Stimulated activated effector memory CD8-positive, alpha-beta T cell treated with anti-CD3 and anti-CD28 coated beads, Interleukin-12 subunit alpha, Interleukin-12 subunit beta, amount 100 ng/mL, for 72 hours (primary cell): ENCODE measurements around the gene CPB1.

Experiments used
- ATAC-seq: fragments of 150-1000 bp; cut with Tn5 transposase; 2 replicates; pipeline ENCODE4 v1.10.0; 2021
- DNase-seq, 2 donors: peaks; one replicate each; pipeline ENCODE4 v3.0.0; 2021 to 2022; ENCODE audit warnings: low spot score in 2 of 2
- H3K27ac Mint-ChIP-seq: one replicate; pipeline ENCODE4 v1.8.0; 2022; ENCODE audit warnings: mild to moderate bottlenecking, mixed read lengths
- H3K36me3 Mint-ChIP-seq: one replicate; pipeline ENCODE4 v1.8.0; 2022; ENCODE audit warnings: mild to moderate bottlenecking, mixed read lengths
- H3K4me1 Mint-ChIP-seq: one replicate; pipeline ENCODE4 v1.8.0; 2022; ENCODE audit warnings: mixed read lengths
- H3K4me3 Mint-ChIP-seq: one replicate; pipeline ENCODE4 v1.8.0; 2022; ENCODE audit warnings: mild to moderate bottlenecking, mixed read lengths
- H3K9me3 Mint-ChIP-seq: one replicate; pipeline ENCODE4 v1.8.0; 2022; ENCODE audit warnings: mixed read lengths

Gene CPB1

DNA sequence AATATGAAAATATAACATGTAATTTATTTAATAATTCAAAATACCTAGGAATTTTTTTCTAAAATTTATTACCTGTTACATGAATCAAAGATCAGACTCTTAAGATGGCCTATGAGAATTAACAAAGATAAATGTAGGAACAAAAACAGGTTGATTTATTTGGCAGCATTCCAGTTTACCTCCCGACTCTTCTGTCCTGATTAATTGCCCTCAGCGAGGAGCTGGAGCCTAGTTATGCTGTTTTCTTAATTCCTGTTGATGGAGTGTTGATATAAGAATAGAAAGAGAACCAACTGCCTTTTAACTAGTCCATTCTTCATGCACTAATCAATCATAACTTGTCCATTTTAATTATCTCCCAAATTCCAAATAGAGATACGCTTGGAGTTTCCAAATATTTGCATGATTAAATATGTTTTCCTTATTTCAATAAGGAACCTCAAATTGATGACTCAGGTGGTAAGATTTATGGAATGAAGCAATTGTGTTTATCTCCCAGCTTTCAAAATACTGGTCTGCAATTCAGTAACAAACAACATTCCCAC is 10.6 kb upstream of the CPB1 start:
- Mint-ChIP-seq H3K36me3 (no peaks in the 10 kb centered on the region), H3K9me3 (no peaks in the 10 kb centered on the region), H3K4me3 (no peak overlapping the region), H3K27ac (no peak overlapping the region), H3K4me1 (no peaks in the 10 kb centered on the region)
- no peak for ATAC-seq
- no peak for DNase-seq

GRCh38 chr3:148820361-148821245 is 7.0 kb upstream of the CPB1 start:
- ATAC-seq: no peak
- Mint-ChIP-seq H3K27ac (no peak overlapping the region), H3K36me3 (no peaks in the 10 kb centered on the region), H3K4me1 (no peaks in the 10 kb centered on the region), H3K4me3 (no peak overlapping the region), H3K9me3 (no peaks in the 10 kb centered on the region)
- DNase-seq: no peak

- Mint-ChIP-seq H3K27ac (no peak overlapping the region), H3K36me3 (no peaks in the 10 kb centered on the region), H3K4me3 (no peak overlapping the region), H3K4me1 (no peaks in the 10 kb centered on the region), H3K9me3 (no peaks in the 10 kb centered on the region)
- ATAC-seq: no peak
- no peak for DNase-seq
These were observed 4.6 kb upstream of the CPB1 start for GRCh38 chr3:148823026-148823425.

GRCh38 chr3:148825476-148825875 is 2.1 kb upstream of the CPB1 start:
- Mint-ChIP-seq H3K27ac (no peak overlapping the region), H3K36me3 (no peaks in the 10 kb centered on the region), H3K4me1 (no peaks in the 10 kb centered on the region), H3K9me3 (no peaks in the 10 kb centered on the region), H3K4me3 (no peak overlapping the region)
- ATAC-seq: no peak
- DNase-seq: no peak

DNA sequence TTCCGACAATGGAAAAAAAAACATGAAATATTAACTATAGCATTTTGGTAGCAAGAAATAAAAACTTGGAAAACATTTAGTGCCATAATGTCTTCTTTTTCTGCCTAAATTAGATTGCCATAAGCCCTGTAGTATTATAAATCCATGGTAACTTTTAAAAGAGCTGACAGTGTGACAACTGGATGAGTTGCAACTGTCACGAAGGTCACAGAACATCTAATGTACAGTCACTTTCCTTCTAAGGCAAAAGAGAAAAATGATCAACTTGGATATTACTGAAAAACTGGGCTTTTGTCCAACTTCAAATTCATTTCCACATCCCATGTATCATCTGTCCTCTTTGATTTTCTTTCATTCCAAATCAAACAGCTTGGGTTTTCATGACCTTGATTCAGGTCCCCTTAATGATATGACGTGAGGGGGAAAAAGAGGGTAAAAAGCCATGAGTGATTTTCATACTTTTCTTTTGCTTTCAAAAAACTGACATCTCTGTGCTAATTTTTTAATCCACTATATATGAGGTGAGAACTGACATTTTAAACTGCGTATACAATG is 602 bp downstream of the CPB1 start:
- no peaks in the 10 kb centered on the region for H3K9me3 Mint-ChIP-seq
- H3K27ac Mint-ChIP-seq: no peak overlapping the region
- H3K4me3 Mint-ChIP-seq: no peak overlapping the region
- H3K4me1 Mint-ChIP-seq: no peaks in the 10 kb centered on the region
- no peak for ATAC-seq
- no peaks in the 10 kb centered on the region for H3K36me3 Mint-ChIP-seq
- DNase-seq: no peak

DNA sequence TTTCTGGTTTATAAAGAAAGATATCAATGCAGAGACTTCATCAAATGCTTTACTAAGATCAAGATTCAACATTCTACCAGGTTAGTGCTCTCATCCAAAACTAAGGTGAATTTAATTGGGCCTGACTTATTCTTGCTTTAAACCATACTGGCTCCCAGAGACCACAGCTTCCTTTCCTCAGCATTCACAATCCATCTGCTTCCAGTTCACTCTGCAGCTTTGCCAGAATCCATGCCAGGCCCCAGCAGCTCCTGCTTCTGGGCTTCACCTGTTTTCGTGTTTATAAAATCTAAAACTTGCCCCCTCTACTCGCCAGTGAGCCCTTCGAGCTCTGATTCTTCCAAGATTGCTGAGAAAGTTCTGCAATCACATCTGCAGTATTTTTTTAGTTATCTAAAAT is 2.3 kb downstream of the CPB1 start:
- Mint-ChIP-seq H3K4me3 (no peak overlapping the region), H3K36me3 (no peaks in the 10 kb centered on the region), H3K4me1 (no peaks in the 10 kb centered on the region), H3K9me3 (no peaks in the 10 kb centered on the region), H3K27ac (no peak overlapping the region)
- ATAC-seq (no peak), DNase-seq (no peak)

DNA sequence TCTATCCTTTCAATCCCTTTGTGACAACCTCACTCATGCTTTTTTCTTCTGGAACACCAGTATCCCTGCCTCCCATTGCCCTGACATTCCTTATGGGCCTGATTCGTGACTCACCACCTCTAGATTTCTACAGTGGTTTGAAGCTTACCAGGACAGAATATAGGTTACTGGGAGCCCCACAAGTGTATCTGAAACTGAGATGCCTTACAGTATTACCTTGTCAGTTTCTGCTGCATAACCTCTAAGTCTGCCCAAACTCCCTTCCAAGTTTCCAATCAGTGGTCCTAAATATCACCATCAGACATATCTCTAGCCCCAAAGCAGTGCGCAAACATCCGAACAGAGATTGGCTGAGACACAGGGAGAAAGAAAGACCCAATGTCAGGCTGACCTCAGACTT is 5.6 kb downstream of the CPB1 start:
- Mint-ChIP-seq H3K4me3 (no peak overlapping the region), H3K4me1 (no peaks in the 10 kb centered on the region), H3K9me3 (no peaks in the 10 kb centered on the region), H3K36me3 (no peaks in the 10 kb centered on the region), H3K27ac (no peak overlapping the region)
- DNase-seq (no peak), ATAC-seq (no peak)

- ATAC-seq (no peak), DNase-seq (no peak)
- Mint-ChIP-seq H3K27ac (no peak overlapping the region), H3K4me1 (no peaks in the 10 kb centered on the region), H3K36me3 (no peaks in the 10 kb centered on the region), H3K4me3 (no peak overlapping the region), H3K9me3 (no peaks in the 10 kb centered on the region)
These were observed 12.2 kb downstream of the CPB1 start for GRCh38 chr3:148839805-148840204.

DNA sequence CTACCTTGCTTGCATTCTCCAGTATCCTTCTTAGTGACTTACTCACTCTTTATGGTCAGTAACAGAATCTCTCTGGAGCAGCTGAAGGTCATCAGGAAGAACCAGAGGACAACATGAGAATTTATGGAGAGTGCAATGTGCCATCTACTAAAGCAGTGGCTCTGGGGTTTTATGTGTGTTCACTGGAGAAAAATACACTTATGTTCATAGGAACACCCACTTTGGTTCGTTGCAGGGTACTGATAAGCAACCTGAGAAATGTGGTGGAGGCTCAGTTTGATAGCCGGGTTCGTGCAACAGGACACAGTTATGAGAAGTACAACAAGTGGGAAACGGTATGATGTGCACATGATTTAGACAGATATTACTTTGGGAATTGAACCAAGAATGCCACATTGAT is 12.8 kb downstream of the CPB1 start:
- Mint-ChIP-seq H3K36me3 (no peaks in the 10 kb centered on the region), H3K4me1 (no peaks in the 10 kb centered on the region), H3K4me3 (no peak overlapping the region), H3K27ac (no peak overlapping the region), H3K9me3 (no peaks in the 10 kb centered on the region)
- ATAC-seq (no peak), DNase-seq (no peak)

- Mint-ChIP-seq H3K36me3 (no peaks in the 10 kb centered on the region), H3K4me3 (no peak overlapping the region), H3K4me1 (no peaks in the 10 kb centered on the region), H3K27ac (no peak overlapping the region), H3K9me3 (no peaks in the 10 kb centered on the region)
- no peak for DNase-seq
- no peak for ATAC-seq
These were observed 18.3 kb downstream of the CPB1 start for GRCh38 chr3:148845756-148846395.

- Mint-ChIP-seq H3K27ac (no peak overlapping the region), H3K9me3 (no peaks in the 10 kb centered on the region), H3K36me3 (no peaks in the 10 kb centered on the region), H3K4me1 (no peaks in the 10 kb centered on the region), H3K4me3 (no peak overlapping the region)
- DNase-seq (no peak), ATAC-seq (no peak)
These were observed 19.7 kb downstream of the CPB1 start for GRCh38 chr3:148847351-148847750.

DNA sequence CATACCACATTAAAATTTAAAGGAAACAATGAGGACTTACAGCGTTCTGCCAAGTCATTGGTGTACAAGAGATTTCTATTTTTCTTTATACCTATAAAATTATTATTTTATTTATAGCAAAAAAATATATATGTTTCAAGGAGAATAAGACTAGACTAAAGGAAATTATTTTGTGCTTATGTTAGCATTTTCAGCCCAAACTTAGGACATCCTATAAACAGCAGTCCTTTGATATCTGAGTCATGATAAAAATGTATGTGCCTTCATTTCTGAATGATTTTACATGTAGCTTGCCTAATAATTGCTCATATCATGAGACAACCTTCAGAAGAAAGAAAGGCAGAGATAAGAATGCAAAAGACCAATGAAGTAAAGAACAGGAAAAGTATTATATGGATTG is 20.8 kb downstream of the CPB1 start:
- no peak overlapping the region for H3K27ac Mint-ChIP-seq
- no peaks in the 10 kb centered on the region for H3K36me3 Mint-ChIP-seq
- no peak for DNase-seq
- ATAC-seq: no peak
- no peaks in the 10 kb centered on the region for H3K9me3 Mint-ChIP-seq
- H3K4me3 Mint-ChIP-seq: no peak overlapping the region
- no peaks in the 10 kb centered on the region for H3K4me1 Mint-ChIP-seq

GRCh38 chr3:148852271-148852992 is 24.8 kb downstream of the CPB1 start:
- Mint-ChIP-seq H3K27ac (no peak overlapping the region), H3K36me3 (no peaks in the 10 kb centered on the region), H3K9me3 (no peaks in the 10 kb centered on the region), H3K4me3 (no peak overlapping the region), H3K4me1 (no peaks in the 10 kb centered on the region)
- ATAC-seq: no peak
- no peak for DNase-seq

GRCh38 chr3:148853076-148853475 is 25.5 kb downstream of the CPB1 start:
- H3K4me3 Mint-ChIP-seq: no peak overlapping the region
- no peak overlapping the region for H3K27ac Mint-ChIP-seq
- no peaks in the 10 kb centered on the region for H3K36me3 Mint-ChIP-seq
- H3K4me1 Mint-ChIP-seq: no peaks in the 10 kb centered on the region
- no peak for DNase-seq
- no peaks in the 10 kb centered on the region for H3K9me3 Mint-ChIP-seq
- ATAC-seq: no peak

DNA sequence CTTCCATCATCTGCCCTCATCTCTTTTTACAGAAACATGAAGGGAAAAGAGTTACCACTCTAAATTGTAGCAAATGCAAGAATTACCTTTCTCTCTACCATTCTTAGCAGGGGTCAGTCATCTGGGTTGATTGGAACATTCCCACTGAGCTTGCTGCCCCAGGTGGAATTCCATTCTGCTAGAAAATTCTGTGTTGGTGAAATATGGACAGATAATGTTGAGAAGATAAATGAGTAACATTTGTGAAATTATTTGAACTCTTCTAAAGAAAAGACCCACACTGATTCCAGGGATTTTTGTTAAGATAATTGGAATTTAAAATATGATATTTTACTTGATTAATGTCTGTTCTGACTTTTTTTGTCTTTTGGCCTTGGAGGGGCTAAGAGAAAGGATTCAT is 26.4 kb downstream of the CPB1 start:
- H3K27ac Mint-ChIP-seq: no peak overlapping the region
- H3K4me1 Mint-ChIP-seq: no peaks in the 10 kb centered on the region
- H3K4me3 Mint-ChIP-seq: no peak overlapping the region
- ATAC-seq: no peak
- no peaks in the 10 kb centered on the region for H3K36me3 Mint-ChIP-seq
- no peak for DNase-seq
- H3K9me3 Mint-ChIP-seq: no peaks in the 10 kb centered on the region
